ENCODE measurements around the gene TNNI3K. TPM values are rescaled to one million over a fixed set of nuclear protein-coding genes. Genes with fewer than 3 reads are reported as not detected.

TNNI3K gene
- polyA plus RNA-seq, 1 of the 3 experiments (the other 2 are of a cell fraction): 0.31 TPM

- TF ChIP-seq REST (IDR thresholded peaks at IDR 0.05; ENCODE audit: low read depth, low read length) (no peak), ELF1 (IDR thresholded peaks at IDR 0.05) (no peak), RFX5 (IDR thresholded peaks at IDR 0.05; ENCODE audit: low read length) (no peak), TCF12 (IDR thresholded peaks at IDR 0.05) (no peak), TAF1 (IDR thresholded peaks at IDR 0.05; ENCODE audit: borderline replicate concordance, low read depth, low read length) (no peak), EZH2phosphoT487 (IDR thresholded peaks at IDR 0.05; ENCODE audit: borderline replicate concordance, low read depth) (no peak), NFIC (IDR thresholded peaks at IDR 0.05; ENCODE audit: borderline replicate concordance) (no peak), FOXJ3 (CRISPR knock-in tag; IDR thresholded peaks at IDR 0.05) (no peak), JUND (IDR thresholded peaks at IDR 0.05) (no peak)
Measured at GRCh38 chr1:74504933-74505512, 269.8 kb downstream of the TNNI3K start (continued).

- peak; percentile 53 for DNase-seq
- Histone ChIP-seq H3K79me2 (ENCODE audit: insufficient read depth) (no peaks in the 10 kb centered on the region), H3K4me2 (no peak overlapping the region), H3K9me2 (no peaks in the 10 kb centered on the region), H3F3A (replicated peaks; ENCODE audit: insufficient read depth) (no peaks in the 10 kb centered on the region), H3K4me1 (ENCODE audit: control insufficient read depth in 1 of 2, insufficient read depth in 2 of 2, low read depth in 1 of 2, low read length in 1 of 2) (peaks cover 0 to 23% of the 10 kb centered on the region in 2 experiments; a peak in 2 of 4 replicates), H3K36me3 (replicated peaks in 1 of 2; ENCODE audit: control insufficient read depth in 1 of 2, insufficient read depth in 2 of 2, low read length in 1 of 2) (no peaks in the 10 kb centered on the region), H2AFZ (ENCODE audit: low read depth) (no peak overlapping the region), H3K9ac (no peak overlapping the region), H3K27ac (ENCODE audit: low read depth in 2 of 2, low read length in 1 of 2) (peak overlapping the region in 1 of 2 experiments; percentile 95; a peak in 2 of 4 replicates), H3K27me3 (ENCODE audit: insufficient read depth) (no peaks in the 10 kb centered on the region), H3K4me3 (ENCODE audit: low read depth in 2 of 2, low read length in 1 of 2) (no peak overlapping the region), H4K20me1 (ENCODE audit: insufficient read depth) (no peaks in the 10 kb centered on the region), H3K9me3 (no peaks in the 10 kb centered on the region)
- ChIA-PET CTCF (interaction anchor here (0.9 to 4.9 kb wide), 17 partner anchors 7 to 227 kb away, joined by 3 to 55 read pairs (median 4); no protein-coding TSS in a partner anchor), POLR2A (interaction anchor here (0.8 kb wide), 1 partner anchor 176 kb away, joined by 3 read pairs; no protein-coding TSS in a partner anchor)
- WGBS (ENCODE audit: low lambda C conversion rate): 33% methylated on average over 8 of the region's 8 CpGs
- no peak for TF ChIP-seq MEF2A (IDR thresholded peaks at IDR 0.05; ENCODE audit: borderline replicate concordance, low read depth)
- peak; percentile 78 for TF ChIP-seq GATA2 (CRISPR knock-in tag; IDR thresholded peaks at IDR 0.05)
- TF ChIP-seq RAD21 (IDR thresholded peaks at IDR 0.05; ENCODE audit: low read length): peak; percentile 71
- TF ChIP-seq CHD2 (IDR thresholded peaks at IDR 0.05; ENCODE audit: low read length, partially characterized antibody): no peak
- no peak for TF ChIP-seq PBX3 (IDR thresholded peaks at IDR 0.05)
- TF ChIP-seq YY1 (IDR thresholded peaks at IDR 0.05; ENCODE audit: low read depth): no peak
- no peak for TF ChIP-seq USF1 (IDR thresholded peaks at IDR 0.05; ENCODE audit: borderline replicate concordance, low read depth)
- no peak for TF ChIP-seq RXRA (IDR thresholded peaks at IDR 0.05; ENCODE audit: borderline replicate concordance, low read depth)
- 0 out of 2 replicates have a peak, but pooled peaks have one; percentile 49 for TF ChIP-seq MXI1 (IDR thresholded peaks at IDR 0.05; ENCODE audit: low read depth, low read length)
- TF ChIP-seq SIN3A (IDR thresholded peaks at IDR 0.05; ENCODE audit: borderline replicate concordance, low read depth, low read length): no peak
- no peak for TF ChIP-seq EZH2phosphoT487 (IDR thresholded peaks at IDR 0.05; ENCODE audit: borderline replicate concordance, low read depth)
- TF ChIP-seq GABPA (IDR thresholded peaks at IDR 0.05; ENCODE audit: low read depth): no peak
- no peak for TF ChIP-seq FOXM1 (IDR thresholded peaks at IDR 0.05; ENCODE audit: low read depth)
- TF ChIP-seq IRF3 (IDR thresholded peaks at IDR 0.05; ENCODE audit: low read depth, low read length): peak; percentile 13; the same call in 1 of the 2 replicates
- peak; percentile 36; the same call in 1 of the 2 replicates for TF ChIP-seq SMC3 (IDR thresholded peaks at IDR 0.05; ENCODE audit: low read depth, low read length)
- TF ChIP-seq TCF12 (IDR thresholded peaks at IDR 0.05): no peak
- TF ChIP-seq FOSL2 (IDR thresholded peaks at IDR 0.05; ENCODE audit: borderline replicate concordance, low read depth): no peak
Measured at GRCh38 chr1:74505928-74506710, 270.9 kb downstream of the TNNI3K start.

All from SK-N-SH (cell line).